H1 (cell line): ENCODE measurements around the gene PLCB1. TPM values are rescaled to one million over a fixed set of nuclear protein-coding genes. Genes with fewer than 3 reads are reported as not detected.

ENCODE experiments used
- CBX5 ChIP-seq: fragments of 300-800, 300-1000 bp; sonication (generic); IDR thresholded peaks from 2 replicates; pipeline ENCODE4 v1.7.1; 2016; ENCODE audit warnings: antibody characterized with exemption, low read length, low read depth
- JUND ChIP-seq: IDR thresholded peaks from 2 replicates; pipeline ENCODE4 v1.6.1; 2011; ENCODE audit warnings: mild to moderate bottlenecking, improper control_type of control experiment, low read length
- polyA plus RNA-seq, 7 experiments: library from polyadenylated mRNA; depleted of rRNA in 3 of 7; stranded (reverse) in 5 of 7; unstranded in 2 of 7; fragments of >200 nt in 5 of 7; fragments of 200-250 nt in 2 of 7; gene quantifications; 1 replicate in 5 of 7; 2 replicates in 1 of 7; 4 replicates in 1 of 7; pipeline versions ENCODE4 v1.2.1 to v1.2.3, GENCODE V29; 2011 to 2013; ENCODE audit warnings: missing spikeins in 2 of 7, mixed read lengths in 2 of 7
- total RNA-seq: library from RNA; stranded (reverse); fragmentation: NEBNext Ultra II Directional; extraction: Animal tissue kit (Norgen Biotek cat#: 25700); gene quantifications from 2 replicates; pipeline ENCODE4 v1.2.1, GENCODE V29; 2021
- TF ChIP-seq, protein P1 (sequence below): fragments of 300-600 bp; sonication (generic); IDR thresholded peaks from 2 replicates; pipeline ENCODE4 v1.7.1; 2012; ENCODE audit warnings: low read length, moderate library complexity, mild to moderate bottlenecking, inconsistent platforms; ENCODE audit not compliant: insufficient replicate concordance

Gene PLCB1
- total and polyA plus RNA-seq, 2 of the 8 experiments (the other 6 are each of a cell fraction or from before 2014, with no cell fraction given) = 2.6 to 9.1 TPM

- TF ChIP-seq, protein P1, sequence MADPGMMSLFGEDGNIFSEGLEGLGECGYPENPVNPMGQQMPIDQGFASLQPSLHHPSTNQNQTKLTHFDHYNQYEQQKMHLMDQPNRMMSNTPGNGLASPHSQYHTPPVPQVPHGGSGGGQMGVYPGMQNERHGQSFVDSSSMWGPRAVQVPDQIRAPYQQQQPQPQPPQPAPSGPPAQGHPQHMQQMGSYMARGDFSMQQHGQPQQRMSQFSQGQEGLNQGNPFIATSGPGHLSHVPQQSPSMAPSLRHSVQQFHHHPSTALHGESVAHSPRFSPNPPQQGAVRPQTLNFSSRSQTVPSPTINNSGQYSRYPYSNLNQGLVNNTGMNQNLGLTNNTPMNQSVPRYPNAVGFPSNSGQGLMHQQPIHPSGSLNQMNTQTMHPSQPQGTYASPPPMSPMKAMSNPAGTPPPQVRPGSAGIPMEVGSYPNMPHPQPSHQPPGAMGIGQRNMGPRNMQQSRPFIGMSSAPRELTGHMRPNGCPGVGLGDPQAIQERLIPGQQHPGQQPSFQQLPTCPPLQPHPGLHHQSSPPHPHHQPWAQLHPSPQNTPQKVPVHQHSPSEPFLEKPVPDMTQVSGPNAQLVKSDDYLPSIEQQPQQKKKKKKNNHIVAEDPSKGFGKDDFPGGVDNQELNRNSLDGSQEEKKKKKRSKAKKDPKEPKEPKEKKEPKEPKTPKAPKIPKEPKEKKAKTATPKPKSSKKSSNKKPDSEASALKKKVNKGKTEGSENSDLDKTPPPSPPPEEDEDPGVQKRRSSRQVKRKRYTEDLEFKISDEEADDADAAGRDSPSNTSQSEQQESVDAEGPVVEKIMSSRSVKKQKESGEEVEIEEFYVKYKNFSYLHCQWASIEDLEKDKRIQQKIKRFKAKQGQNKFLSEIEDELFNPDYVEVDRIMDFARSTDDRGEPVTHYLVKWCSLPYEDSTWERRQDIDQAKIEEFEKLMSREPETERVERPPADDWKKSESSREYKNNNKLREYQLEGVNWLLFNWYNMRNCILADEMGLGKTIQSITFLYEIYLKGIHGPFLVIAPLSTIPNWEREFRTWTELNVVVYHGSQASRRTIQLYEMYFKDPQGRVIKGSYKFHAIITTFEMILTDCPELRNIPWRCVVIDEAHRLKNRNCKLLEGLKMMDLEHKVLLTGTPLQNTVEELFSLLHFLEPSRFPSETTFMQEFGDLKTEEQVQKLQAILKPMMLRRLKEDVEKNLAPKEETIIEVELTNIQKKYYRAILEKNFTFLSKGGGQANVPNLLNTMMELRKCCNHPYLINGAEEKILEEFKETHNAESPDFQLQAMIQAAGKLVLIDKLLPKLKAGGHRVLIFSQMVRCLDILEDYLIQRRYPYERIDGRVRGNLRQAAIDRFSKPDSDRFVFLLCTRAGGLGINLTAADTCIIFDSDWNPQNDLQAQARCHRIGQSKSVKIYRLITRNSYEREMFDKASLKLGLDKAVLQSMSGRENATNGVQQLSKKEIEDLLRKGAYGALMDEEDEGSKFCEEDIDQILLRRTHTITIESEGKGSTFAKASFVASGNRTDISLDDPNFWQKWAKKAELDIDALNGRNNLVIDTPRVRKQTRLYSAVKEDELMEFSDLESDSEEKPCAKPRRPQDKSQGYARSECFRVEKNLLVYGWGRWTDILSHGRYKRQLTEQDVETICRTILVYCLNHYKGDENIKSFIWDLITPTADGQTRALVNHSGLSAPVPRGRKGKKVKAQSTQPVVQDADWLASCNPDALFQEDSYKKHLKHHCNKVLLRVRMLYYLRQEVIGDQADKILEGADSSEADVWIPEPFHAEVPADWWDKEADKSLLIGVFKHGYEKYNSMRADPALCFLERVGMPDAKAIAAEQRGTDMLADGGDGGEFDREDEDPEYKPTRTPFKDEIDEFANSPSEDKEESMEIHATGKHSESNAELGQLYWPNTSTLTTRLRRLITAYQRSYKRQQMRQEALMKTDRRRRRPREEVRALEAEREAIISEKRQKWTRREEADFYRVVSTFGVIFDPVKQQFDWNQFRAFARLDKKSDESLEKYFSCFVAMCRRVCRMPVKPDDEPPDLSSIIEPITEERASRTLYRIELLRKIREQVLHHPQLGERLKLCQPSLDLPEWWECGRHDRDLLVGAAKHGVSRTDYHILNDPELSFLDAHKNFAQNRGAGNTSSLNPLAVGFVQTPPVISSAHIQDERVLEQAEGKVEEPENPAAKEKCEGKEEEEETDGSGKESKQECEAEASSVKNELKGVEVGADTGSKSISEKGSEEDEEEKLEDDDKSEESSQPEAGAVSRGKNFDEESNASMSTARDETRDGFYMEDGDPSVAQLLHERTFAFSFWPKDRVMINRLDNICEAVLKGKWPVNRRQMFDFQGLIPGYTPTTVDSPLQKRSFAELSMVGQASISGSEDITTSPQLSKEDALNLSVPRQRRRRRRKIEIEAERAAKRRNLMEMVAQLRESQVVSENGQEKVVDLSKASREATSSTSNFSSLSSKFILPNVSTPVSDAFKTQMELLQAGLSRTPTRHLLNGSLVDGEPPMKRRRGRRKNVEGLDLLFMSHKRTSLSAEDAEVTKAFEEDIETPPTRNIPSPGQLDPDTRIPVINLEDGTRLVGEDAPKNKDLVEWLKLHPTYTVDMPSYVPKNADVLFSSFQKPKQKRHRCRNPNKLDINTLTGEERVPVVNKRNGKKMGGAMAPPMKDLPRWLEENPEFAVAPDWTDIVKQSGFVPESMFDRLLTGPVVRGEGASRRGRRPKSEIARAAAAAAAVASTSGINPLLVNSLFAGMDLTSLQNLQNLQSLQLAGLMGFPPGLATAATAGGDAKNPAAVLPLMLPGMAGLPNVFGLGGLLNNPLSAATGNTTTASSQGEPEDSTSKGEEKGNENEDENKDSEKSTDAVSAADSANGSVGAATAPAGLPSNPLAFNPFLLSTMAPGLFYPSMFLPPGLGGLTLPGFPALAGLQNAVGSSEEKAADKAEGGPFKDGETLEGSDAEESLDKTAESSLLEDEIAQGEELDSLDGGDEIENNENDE = no peak
- no peak for TF ChIP-seq JUND
- TF ChIP-seq CBX5 = no peak
Observed at GRCh38 chr20:8476021-8476420, 344.0 kb downstream of the PLCB1 start (continued).
